ENCODE data around the gene RGS17.

Gene RGS17

GRCh38 chr6:153044295-153044694 is 86.8 kb downstream of the RGS17 start:
- H3K4me3 ChIP-seq (ENCODE audit: low read depth, low read length) = no peak overlapping the region
- no peak for TF ChIP-seq CTCF (IDR thresholded peaks at IDR 0.05; ENCODE audit: low read depth, low read length, missing control alignments)
- no peak for DNase-seq (ENCODE audit: low read depth)

GRCh38 chr6:153043719-153044118 is 87.4 kb downstream of the RGS17 start:
- H3K4me3 ChIP-seq (ENCODE audit: low read depth, low read length) = no peak overlapping the region
- no peak for TF ChIP-seq CTCF (IDR thresholded peaks at IDR 0.05; ENCODE audit: low read depth, low read length, missing control alignments)
- DNase-seq (ENCODE audit: low read depth) = no peak

GRCh38 chr6:153038378-153039057 is 92.6 kb downstream of the RGS17 start:
- no peak for TF ChIP-seq CTCF (IDR thresholded peaks at IDR 0.05; ENCODE audit: low read depth, low read length, missing control alignments)
- DNase-seq (ENCODE audit: low read depth) = no peak
- H3K4me3 ChIP-seq (ENCODE audit: low read depth, low read length) = no peak overlapping the region

GRCh38 chr6:153034139-153034538 is 96.9 kb downstream of the RGS17 start:
- DNase-seq (ENCODE audit: low read depth) = no peak
- no peak for TF ChIP-seq CTCF (IDR thresholded peaks at IDR 0.05; ENCODE audit: low read depth, low read length, missing control alignments)

GRCh38 chr6:153032255-153032882 is 98.7 kb downstream of the RGS17 start:
- no peak overlapping the region for H3K4me3 ChIP-seq (ENCODE audit: low read depth, low read length)
- no peak for DNase-seq (ENCODE audit: low read depth)
- TF ChIP-seq CTCF (IDR thresholded peaks at IDR 0.05; ENCODE audit: low read depth, low read length, missing control alignments) = no peak

More at GRCh38 chr6:153034139-153034538, 96.9 kb downstream of the RGS17 start:
- no peak overlapping the region for H3K4me3 ChIP-seq (ENCODE audit: low read depth, low read length)

- no peak for DNase-seq (ENCODE audit: low read depth)
- TF ChIP-seq CTCF (IDR thresholded peaks at IDR 0.05; ENCODE audit: low read depth, low read length, missing control alignments) = no peak
- no peak overlapping the region for H3K4me3 ChIP-seq (ENCODE audit: low read depth, low read length)
Measured at GRCh38 chr6:153031335-153031955, 99.6 kb downstream of the RGS17 start.
